GM11168 (cell line): ENCODE results near the gene SIGLEC11.
"Not testable (repeated sequence)": the region's sequence is repeated elsewhere in the genome, so short reads cannot be mapped to it uniquely, and the experiment has no call there.

Experiments
- in situ Hi-C: fragments of 300-500 bp; cut with MboI; formaldehyde crosslinking; loops from one replicate; pipeline ENCODE4 v1.12.0; 2022; ENCODE audit warnings: low sequenced_read_pairs; ENCODE audit not compliant: unreplicated experiment

The SIGLEC11 gene

DNA sequence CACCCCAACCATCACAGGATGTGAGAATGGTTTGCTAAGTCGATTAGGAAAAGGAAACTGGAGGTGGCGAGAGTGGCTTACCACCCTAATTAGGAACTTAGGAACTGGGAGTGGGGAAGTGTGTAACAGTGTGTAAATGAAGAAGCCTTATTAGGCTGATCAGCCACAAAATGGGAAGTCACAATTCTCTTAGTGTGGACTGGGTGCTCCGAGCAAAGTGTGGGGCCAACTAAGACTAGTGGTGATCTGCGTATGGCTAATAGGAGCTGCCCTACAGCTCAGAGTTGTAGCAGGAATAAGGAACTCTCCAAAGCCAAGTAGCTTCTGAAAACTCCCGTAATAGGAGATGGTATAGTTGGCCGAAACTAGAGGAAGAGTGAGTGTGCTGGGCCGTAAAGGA is 7.6 kb downstream of the SIGLEC11 start:
- in situ Hi-C loops: no loop called here

DNA sequence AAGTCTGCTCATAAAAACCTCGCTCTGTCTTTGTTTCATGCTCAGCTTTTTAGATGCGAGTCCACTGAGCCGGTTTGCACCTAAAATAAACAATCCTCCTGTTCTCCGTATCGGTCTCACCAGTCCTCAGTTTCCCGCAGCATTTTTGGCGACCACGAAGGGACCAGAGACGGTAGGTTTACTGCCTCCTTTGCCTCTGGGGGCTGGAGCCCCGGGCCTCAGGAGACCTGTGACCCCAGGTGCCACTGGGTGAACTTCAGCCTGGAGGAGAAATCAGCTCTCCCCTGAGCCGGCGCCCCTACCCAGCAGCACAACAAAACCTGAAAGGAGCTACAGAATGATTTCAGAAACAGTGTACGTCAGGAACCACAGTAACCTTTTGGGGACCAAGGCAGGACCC is 8.1 kb downstream of the SIGLEC11 start:
- in situ Hi-C loops: no loop called here

DNA sequence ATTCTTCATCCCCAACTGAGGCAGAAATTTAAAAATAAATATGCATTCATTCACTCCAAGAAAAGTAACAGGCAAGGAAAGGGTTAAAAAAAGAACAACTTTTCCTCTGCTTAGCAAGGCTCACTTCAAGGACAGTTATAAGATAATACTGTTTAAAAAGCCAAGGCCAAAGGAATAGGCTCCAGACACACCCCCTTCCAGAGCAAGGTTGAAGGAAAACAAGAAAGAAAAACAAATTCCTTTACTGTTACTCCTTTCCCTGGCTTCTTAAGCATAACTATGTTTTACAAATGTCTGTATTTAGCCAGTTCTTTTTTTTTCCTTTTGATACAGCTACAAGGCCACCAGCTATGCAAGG is 8.5 kb downstream of the SIGLEC11 start:
- in situ Hi-C loops: no loop called here

DNA sequence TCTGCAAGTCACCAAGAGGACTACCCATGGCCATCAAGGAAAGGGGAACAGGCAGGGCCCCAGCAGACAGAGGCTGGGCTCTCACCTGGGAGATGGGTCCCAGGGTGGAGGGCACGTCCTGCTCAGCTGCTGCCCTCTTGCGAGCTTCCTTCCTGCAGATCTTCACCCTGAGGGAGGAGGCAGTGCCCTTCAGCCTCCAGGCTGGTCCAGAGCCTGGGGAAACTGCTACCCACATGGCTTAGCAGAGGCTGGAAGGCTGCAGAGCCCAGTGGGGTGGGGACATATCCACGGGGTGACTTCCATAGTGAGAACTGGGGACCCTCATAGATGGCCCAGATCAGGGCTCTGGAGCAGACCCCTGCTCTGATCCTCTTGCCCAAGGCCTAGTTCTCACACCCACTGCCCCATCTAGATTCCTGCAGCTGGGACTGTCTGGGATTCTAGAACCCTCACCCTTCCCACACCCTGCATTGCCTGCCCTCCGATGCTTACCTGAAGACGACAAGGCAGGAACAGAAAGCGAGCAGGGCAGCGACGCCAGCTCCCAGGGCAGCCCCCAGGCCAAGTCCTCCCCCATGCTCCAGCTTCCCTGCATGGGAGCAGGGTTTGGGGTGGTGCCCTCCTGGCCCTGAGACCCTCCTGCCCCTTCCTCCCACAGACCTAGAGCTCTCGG is 9.0 kb downstream of the SIGLEC11 start:
- in situ Hi-C loops: no loop called here

DNA sequence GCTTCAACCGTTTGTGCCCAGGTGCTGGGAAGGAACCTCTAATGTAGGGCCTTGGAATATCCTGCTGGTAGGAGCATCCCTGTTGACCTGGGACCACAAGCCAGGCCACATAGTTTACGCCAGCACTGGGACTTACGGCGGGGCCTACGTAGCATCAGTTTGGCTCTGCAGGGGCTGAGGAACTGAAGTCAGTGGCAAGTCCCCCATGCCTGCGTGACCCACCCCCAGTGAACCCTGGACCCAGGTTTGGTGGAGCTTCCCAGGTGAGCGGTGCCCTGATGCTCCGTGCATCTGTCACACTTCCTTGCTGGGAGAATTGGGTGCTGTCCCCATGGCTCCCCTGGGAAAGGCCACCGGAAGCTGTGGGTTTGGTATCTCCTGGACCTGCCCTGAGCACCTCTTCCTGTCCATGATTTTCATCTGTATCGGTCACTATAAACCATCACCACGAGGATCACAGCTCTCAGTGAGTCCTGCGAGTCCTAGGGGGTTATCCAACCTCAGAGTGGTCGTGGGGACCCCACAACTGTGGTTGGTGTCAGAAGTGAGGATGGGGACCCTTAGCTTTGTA is 9.9 kb downstream of the SIGLEC11 start:
- in situ Hi-C loops: no loop called here

DNA sequence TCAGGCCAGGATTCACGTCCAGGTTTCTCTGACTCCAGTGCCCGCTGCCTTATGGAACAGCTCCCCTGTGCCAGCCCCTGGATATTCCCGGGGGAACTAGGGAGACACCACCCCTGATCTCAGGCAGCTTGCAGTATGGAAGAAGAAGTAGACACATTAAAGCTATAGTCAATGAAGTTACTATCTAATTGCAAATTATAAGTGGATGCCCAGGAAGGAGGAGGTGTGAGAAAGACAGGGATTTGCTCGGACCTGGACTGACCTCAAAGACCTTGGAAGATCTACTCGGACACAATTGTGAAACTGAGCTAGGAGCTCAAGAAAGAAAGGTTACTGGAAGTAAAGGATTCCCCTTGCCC is 10.4 kb downstream of the SIGLEC11 start:
- in situ Hi-C loops: no loop called here

DNA sequence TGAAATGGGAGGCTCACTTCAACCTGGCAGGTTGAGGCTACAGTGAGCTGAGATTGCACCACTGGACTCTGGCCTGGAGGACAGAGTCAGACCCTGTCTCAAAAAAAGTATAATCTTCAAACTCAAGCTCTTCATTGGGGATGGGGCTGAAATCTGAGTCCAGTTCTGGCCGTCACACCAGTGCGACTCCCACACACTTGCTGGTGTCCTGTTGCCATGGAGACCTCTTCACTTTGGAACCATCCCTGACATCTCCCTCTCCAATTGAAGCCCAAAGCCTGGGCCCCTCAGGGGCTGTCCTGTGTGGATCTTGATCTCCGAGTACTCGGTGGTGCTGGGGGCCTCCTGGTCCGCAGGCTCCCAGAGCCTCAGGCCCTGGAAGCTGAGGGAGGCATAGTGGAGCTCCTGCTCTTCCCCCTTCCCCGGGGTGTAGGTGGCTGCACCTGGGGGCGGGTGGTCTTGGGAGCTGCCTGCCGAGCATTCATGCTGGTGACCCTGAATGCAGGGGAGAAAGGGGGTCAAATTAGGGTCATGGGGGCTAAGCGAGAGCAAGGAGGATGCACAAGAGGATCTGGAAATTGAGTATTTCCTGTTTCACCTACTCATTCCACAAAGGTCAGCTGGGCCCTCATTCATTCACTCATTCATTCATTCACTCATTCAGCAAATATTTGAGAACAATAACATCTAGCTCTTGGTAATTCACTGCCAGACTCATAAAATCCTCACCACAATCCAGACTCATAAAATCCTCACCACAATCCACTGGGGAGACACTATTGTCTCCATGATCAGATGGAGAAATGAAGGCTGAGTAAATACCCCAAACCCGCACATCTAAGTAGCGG is 11.0 kb downstream of the SIGLEC11 start:
- in situ Hi-C loops: no loop called here

DNA sequence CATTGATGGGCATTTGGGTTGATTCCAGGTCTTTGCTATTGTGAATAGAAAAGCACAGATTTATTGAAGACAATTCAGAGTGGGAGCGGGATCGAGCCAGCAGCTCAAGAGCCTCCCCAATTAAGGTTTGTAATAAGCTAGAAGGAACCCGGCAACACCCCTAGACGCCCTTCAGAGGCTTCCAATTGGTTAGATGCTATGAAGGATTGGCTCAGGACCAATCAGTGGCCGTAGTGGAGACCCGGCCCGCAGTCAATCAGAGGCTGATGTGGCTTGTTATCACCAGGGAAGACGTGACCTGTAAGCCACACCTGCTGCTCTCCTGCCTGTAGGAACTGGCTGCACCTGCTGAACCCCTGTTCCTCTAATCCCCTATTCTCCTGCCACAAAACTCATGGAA is 14.6 kb downstream of the SIGLEC11 start:
- in situ Hi-C loops: no loop called here

DNA sequence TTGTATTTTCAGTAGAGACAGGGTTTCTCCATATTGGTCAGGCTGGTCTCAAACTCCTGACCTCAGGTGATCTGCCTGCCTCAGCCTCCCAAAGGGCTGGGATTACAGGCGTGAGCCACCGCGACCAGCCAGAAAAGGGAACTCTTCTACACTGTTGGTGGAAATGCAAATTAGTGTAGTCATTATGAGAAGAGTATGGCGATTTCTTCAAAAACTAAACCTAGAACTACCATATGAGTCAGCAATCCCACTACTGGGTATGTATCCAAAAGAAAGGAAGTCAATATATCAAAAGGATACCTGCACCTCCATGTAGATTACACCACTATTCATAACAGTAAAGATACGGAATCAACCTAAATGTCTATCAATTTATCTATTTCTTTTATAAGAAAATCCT is 16.4 kb downstream of the SIGLEC11 start:
- in situ Hi-C loops: not testable (repeated sequence)

DNA sequence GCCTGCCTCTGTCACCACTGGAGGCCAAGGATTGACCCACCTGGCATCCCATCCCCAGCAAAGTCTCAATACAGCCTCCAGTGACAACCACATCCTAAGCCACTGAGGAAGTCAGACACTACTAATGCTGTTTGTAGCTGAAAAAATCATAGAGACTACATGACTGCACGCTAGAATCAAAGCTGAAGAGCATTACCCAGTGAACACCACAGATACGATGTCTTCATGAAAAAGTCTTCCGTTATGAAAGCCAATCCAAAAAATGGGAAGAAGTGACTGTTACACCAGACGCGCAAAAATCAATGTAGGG is 20.5 kb downstream of the SIGLEC11 start:
- in situ Hi-C loops: no loop called here

DNA sequence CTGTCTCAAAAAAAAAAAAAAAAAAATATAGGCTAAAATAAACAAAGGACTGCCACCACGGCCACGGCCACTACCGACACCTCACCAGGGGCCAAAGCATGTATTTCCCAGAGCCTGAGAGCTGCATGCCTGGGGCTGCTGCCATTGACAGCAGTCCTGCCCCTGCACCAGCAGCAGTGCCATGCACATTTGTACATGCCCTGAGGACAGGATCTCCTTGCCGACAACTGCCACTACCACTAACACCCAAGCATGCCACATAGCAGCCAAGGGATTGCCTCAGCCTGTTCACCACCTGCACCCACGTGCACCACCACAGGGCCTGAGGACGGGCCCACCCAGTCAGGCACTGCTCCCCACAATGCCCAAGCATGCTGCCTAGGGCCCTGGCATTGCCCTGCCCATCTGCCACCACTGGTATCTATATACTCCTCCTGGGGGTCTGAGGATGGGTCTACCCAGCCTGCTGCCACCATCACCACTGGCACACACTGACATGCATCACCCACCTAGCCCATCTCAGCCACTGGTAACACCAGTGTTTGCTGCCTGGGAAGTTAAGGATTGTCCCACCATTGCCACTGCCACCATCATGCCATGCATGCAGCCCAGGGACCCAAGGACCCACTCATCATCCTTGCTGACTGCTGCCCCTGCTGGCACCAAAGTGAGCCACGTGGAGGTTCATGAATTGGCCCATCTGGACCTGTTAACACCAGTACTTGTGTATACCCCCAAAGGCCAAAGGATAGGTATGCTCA is 21.1 kb downstream of the SIGLEC11 start:
- in situ Hi-C loops: loop anchor here (5.0 kb wide), 1 partner anchor 42 kb away; no protein-coding TSS in a partner anchor

DNA sequence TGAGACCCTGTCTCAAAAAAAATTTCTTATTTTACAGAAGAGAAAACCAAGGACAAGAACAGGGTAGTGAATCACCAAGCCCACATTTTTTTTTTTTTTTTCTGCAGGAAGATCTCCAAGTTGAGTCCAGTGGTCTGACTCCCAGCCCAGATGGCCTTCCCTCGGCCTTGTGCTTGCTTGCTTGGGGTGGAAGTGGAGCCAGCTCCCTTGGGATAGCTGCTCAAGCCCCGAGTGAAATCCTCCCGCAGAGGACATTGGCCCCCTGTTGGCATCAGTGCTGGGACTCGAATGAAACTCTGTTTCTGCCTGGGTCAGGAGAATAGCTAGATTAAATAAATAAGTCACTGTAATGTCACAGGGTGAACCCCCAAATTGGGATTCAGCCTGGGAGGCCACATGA is 22.3 kb downstream of the SIGLEC11 start:
- in situ Hi-C loops: loop anchor here (5.0 kb wide), 1 partner anchor 44 kb away; no protein-coding TSS in a partner anchor

DNA sequence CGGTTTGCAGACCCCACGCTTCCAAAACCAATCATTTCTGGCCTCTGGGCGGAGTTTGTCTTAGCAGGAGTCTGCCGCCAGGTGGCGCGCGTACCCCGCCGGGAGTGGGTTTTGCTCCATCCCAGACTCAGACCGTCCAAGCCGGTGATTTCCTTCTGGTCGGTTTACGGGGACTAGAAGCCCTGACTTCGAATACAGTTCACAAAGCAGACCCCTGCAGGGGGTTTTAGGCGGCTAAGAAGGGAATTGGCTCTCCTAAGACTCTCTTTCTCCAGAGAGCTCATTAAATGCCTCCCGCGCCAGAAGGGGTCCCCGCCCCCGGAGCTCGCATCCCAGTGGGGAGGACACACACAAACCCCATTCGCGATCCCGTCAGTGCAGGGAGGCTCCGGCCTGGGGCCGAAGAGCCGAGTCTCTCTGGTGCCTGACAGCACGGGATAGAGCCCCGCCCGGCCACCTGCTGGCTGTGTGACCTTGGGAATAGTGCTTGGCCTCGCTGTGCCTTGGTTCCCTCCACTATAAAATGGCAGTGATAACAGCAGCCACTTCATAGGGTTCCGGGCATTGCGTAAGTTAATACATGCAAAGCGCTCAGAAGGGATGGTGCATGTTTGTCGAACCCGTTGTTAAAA is 23.1 kb downstream of the SIGLEC11 start:
- in situ Hi-C loops: loop anchor here (5.0 kb wide), 1 partner anchor 44 kb away; no protein-coding TSS in a partner anchor

DNA sequence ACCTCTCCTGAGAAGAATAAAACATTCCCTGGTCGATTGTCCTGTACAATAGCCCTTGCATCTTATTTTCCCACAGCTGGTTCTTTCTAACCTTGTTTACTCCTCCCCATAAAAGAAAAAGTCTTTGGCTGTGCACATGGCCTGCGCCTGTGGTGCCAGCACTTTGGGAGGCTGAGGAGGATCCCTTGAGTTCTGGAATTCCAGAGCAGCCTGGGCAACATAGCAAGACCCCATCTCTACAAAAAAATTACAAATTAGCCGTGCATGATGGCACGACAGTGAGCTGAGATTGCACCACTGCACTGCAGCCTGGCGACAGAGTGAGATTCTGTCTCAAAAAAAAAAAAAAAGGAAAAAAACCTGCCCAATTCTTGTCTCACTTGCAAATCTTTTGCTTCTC is 24.4 kb downstream of the SIGLEC11 start:
- in situ Hi-C loops: loop anchor here (5.0 kb wide), 1 partner anchor 46 kb away; no protein-coding TSS in a partner anchor

DNA sequence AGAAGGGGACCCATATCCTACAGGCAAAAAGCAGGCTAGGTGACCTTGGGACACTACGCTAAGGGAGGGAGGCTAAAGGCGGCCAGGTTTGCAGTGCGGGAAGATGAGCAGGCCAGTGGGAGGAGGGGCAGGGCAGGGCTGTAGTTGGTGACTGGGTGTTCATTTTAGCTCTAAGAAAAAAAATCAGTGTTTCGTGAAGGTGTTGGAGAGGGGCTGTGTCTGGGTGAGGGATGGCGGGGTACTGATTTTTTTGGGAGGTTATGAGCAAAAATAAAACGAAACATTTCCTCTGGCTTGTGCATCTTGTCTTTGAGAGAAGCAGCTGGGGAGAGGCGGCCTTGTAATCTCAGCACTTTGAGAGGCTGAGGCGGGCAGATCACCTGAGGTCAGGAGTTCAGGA is 27.3 kb downstream of the SIGLEC11 start:
- in situ Hi-C loops: no loop called here

DNA sequence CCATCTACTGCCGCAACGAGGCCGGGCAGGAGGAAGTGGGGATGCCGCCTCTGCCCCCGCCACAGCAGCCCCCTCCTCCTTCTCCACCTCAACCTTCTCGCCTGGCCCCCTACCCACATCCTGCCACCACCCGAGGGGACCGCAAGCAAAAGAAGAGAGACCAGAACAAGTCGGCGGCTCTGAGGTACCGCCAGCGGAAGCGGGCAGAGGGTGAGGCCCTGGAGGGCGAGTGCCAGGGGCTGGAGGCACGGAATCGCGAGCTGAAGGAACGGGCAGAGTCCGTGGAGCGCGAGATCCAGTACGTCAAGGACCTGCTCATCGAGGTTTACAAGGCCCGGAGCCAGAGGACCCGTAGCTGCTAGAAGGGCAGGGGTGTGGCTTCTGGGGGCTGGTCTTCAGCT is 28.2 kb downstream of the SIGLEC11 start:
- in situ Hi-C loops: no loop called here

DNA sequence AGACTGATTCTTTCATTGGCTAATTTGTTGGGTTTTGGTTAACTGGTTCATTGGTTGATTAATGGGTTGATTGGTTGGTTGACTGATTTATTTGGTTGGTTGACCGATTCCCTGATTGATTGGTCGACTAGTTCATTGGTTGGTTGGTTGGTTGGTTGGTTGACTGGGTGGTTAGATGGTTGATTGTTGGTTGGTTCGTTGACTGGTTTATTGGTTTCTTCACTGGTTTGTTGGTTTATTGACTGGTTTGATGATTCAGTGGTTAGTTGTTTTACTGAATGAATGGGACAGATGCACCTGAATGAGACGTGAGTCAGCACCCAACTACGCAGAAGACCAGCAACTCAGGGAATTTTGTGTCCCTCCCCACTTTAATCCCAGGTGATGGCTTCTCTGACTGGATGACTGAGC is 28.9 kb downstream of the SIGLEC11 start:
- in situ Hi-C loops: no loop called here

DNA sequence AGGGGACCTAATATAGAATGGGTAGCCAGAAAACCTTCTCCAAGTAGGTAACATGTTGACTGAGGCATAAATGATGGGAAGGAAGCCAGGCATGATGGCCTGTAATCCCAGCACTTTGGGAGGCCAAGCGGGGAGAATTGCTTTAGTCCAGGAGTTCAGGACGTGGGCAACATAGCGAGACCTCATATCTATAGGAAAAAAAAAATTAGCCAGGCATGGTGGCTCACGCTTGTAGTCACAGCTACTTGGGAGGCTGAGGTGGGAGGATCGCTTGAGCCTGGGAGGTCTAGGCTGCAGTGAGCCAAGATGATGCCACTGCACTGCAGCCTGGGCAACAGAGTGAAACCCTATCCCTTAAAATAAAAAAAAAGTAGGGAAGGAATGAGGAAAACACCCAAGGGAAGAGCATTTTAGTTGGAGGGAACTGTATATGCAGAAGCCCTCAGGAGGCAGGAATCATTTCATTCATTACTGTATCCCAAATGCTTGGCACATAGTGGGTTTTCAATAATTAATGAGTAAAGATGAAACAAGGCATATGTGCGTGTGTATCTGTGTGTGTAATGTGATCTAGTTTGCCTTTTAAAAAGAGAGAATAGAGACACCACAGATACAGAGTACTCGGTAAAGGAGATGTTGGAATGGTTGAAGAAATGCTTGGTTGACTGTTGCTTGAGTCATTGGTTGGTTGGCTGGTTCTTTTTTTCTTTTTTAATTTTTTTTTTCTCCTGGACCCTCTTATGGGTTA is 29.5 kb downstream of the SIGLEC11 start:
- in situ Hi-C loops: no loop called here

DNA sequence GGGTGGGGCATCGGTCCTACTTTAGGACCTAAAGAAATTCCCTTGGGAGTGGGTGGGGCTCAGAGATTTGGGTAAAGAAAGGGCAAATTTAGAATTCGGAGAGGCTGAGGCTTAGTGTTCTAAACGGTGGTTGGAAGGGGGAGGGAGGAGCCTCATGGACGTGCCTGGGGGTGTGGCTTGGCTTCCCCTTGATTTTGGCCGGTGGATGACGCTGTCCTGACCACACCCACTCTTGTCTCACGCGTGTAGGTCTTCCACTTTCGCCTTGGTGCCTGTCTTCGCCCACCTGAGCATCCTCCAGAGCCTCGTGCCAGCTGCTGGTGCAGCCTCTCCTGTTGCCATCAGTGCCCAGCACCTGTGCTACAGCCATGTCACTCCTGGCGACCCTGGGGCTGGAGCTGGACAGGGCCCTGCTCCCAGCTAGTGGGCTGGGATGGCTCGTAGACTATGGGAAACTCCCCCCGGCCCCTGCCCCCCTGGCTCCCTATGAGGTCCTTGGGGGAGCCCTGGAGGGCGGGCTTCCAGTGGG is 30.4 kb downstream of the SIGLEC11 start:
- in situ Hi-C loops: no loop called here
